ENCODE data around the gene SLC24A1.

SLC24A1 gene

GRCh38 chr15:65623103-65623502 lies 1.4 kb downstream of the SLC24A1 start:
- no peak for DNase-seq (ENCODE audit: low read depth)
- no peak overlapping the region for H3K4me3 ChIP-seq (ENCODE audit: low read depth, low read length)
- TF ChIP-seq CTCF (IDR thresholded peaks at IDR 0.05; ENCODE audit: low read depth, low read length) (no peak), POLR2A (IDR thresholded peaks at IDR 0.05; ENCODE audit: extremely low read depth, insufficient read length) (no peak), MAX (IDR thresholded peaks at IDR 0.05; ENCODE audit: low read depth, low read length) (no peak), MYC (IDR thresholded peaks at IDR 0.05; ENCODE audit: low read depth, low read length) (no peak)

- no peak for DNase-seq (ENCODE audit: low read depth)
- no peak for TF ChIP-seq CTCF (IDR thresholded peaks at IDR 0.05; ENCODE audit: low read depth, low read length)
- TF ChIP-seq POLR2A (IDR thresholded peaks at IDR 0.05; ENCODE audit: extremely low read depth, insufficient read length): no peak
- no peak for TF ChIP-seq MYC (IDR thresholded peaks at IDR 0.05; ENCODE audit: low read depth, low read length)
- no peak for TF ChIP-seq MAX (IDR thresholded peaks at IDR 0.05; ENCODE audit: low read depth, low read length)
- H3K4me3 ChIP-seq (ENCODE audit: low read depth, low read length): no peak overlapping the region
These were observed 5.1 kb downstream of the SLC24A1 start for GRCh38 chr15:65626856-65627255.

- TF ChIP-seq MYC (IDR thresholded peaks at IDR 0.05; ENCODE audit: low read depth, low read length) (no peak), CTCF (IDR thresholded peaks at IDR 0.05; ENCODE audit: low read depth, low read length) (no peak), MAX (IDR thresholded peaks at IDR 0.05; ENCODE audit: low read depth, low read length) (no peak), POLR2A (IDR thresholded peaks at IDR 0.05; ENCODE audit: extremely low read depth, insufficient read length) (no peak)
- no peak overlapping the region for H3K4me3 ChIP-seq (ENCODE audit: low read depth, low read length)
- no peak for DNase-seq (ENCODE audit: low read depth)
These were observed 7.8 kb downstream of the SLC24A1 start for GRCh38 chr15:65629548-65629947.

- H3K4me3 ChIP-seq (ENCODE audit: low read depth, low read length): no peak overlapping the region
- no peak for DNase-seq (ENCODE audit: low read depth)
- TF ChIP-seq CTCF (IDR thresholded peaks at IDR 0.05; ENCODE audit: low read depth, low read length): no peak
- TF ChIP-seq MYC (IDR thresholded peaks at IDR 0.05; ENCODE audit: low read depth, low read length): no peak
- TF ChIP-seq MAX (IDR thresholded peaks at IDR 0.05; ENCODE audit: low read depth, low read length): no peak
- TF ChIP-seq POLR2A (IDR thresholded peaks at IDR 0.05; ENCODE audit: extremely low read depth, insufficient read length): no peak
These were observed 9.0 kb downstream of the SLC24A1 start for GRCh38 chr15:65630760-65631159.

GRCh38 chr15:65631503-65631902 lies 9.8 kb downstream of the SLC24A1 start:
- no peak for TF ChIP-seq MAX (IDR thresholded peaks at IDR 0.05; ENCODE audit: low read depth, low read length)
- TF ChIP-seq POLR2A (IDR thresholded peaks at IDR 0.05; ENCODE audit: extremely low read depth, insufficient read length): no peak
- no peak for TF ChIP-seq MYC (IDR thresholded peaks at IDR 0.05; ENCODE audit: low read depth, low read length)
- TF ChIP-seq CTCF (IDR thresholded peaks at IDR 0.05; ENCODE audit: low read depth, low read length): no peak
- no peak overlapping the region for H3K4me3 ChIP-seq (ENCODE audit: low read depth, low read length)
- DNase-seq (ENCODE audit: low read depth): no peak

All from NB4 (cell line).